OCI-LY7 (cell line): ENCODE data around the gene S100A7A. TPM values are rescaled to one million over a fixed set of nuclear protein-coding genes. Genes with fewer than 3 reads are reported as not detected.

ENCODE experiments used
- Bru-seq: library from RNA; stranded (reverse); fragments of 400-500 nt; gene quantifications from one replicate; lab custom pipeline; 2021; lab: Mats Ljungman, UMichigan
- BruChase-seq, 2 experiments: library from RNA; stranded (reverse); fragments of 400-500 nt; gene quantifications; one replicate each; lab custom pipeline; 2021; lab: Mats Ljungman, UMichigan
- BruUV-seq: library from RNA; stranded (reverse); fragments of 400-500 nt; replicated peaks from 2 replicates; lab custom pipeline; 2021; lab: Mats Ljungman, UMichigan
- CTCF ChIA-PET: fragments of 300-600 bp; sonication (Branson Sonifier 250); formaldehyde crosslinking; loops from one replicate; lab custom pipeline; 2022; ENCODE audit warnings: antibody characterized with exemption; ENCODE audit not compliant: unreplicated experiment; lab: Charles Lee
- POLR2A ChIA-PET: fragments of 300-600 bp; sonication (Branson Sonifier 250); formaldehyde crosslinking; loops from one replicate; lab custom pipeline; 2022; ENCODE audit warnings: antibody characterized with exemption; lab: Charles Lee
- DNase-seq: peaks from one replicate; pipeline ENCODE4 v3.0.0-alpha.2; 2015; ENCODE audit warnings: low spot score
- H2AFZ ChIP-seq: fragments of 200-600 bp; sonication (generic), shearing (Covaris generic); 2 replicates; pipeline ENCODE4 v1.6.1; 2014; ENCODE audit warnings: mild to moderate bottlenecking, antibody characterized with exemption, low read length, moderate library complexity
- H3K27ac ChIP-seq: fragments of 200-600 bp; sonication (generic); 2 replicates; pipeline ENCODE4 v1.5.1; 2014; ENCODE audit warnings: mixed run types, low read depth, mild to moderate bottlenecking, moderate library complexity, low read length, inconsistent platforms; ENCODE audit not compliant: poor library complexity, severe bottlenecking
- H3K36me3 ChIP-seq: fragments of 200-600 bp; sonication (generic); 2 replicates; pipeline ENCODE4 v1.6.1; 2014; ENCODE audit warnings: mild to moderate bottlenecking, antibody characterized with exemption, low read length, moderate library complexity, mixed read lengths; ENCODE audit not compliant: insufficient read depth
- H3K4me1 ChIP-seq: fragments of 200-600 bp; sonication (generic); 2 replicates; pipeline ENCODE4 v1.5.1; 2014; ENCODE audit warnings: mild to moderate bottlenecking, low read length; ENCODE audit not compliant: insufficient read depth, poor library complexity, severe bottlenecking
- H3K4me2 ChIP-seq: fragments of 200-600 bp; sonication (generic); 2 replicates; pipeline ENCODE4 v1.6.1; 2014; ENCODE audit warnings: mild to moderate bottlenecking, low read length
- H3K4me3 ChIP-seq: fragments of 200-600 bp; sonication (generic); 2 replicates; pipeline ENCODE4 v1.5.1; 2014; ENCODE audit warnings: mild to moderate bottlenecking, low read depth, low read length; ENCODE audit not compliant: poor library complexity, severe bottlenecking
- H3K79me2 ChIP-seq: fragments of 200-600 bp; sonication (generic); 2 replicates; pipeline ENCODE4 v1.6.1; 2016; ENCODE audit warnings: low read depth, mild to moderate bottlenecking, low read length, moderate library complexity, mixed read lengths; ENCODE audit not compliant: insufficient read depth
- H3K9me2 ChIP-seq: fragments of 200-600 bp; sonication (generic); 2 replicates; pipeline ENCODE4 v1.6.1; 2016; ENCODE audit warnings: mild to moderate bottlenecking, low read length, mixed read lengths; ENCODE audit not compliant: insufficient read depth
- H3K9me3 ChIP-seq: fragments of 200-600 bp; sonication (generic); 2 replicates; pipeline ENCODE4 v1.6.1; 2014; ENCODE audit warnings: mild to moderate bottlenecking, mixed run types, low read length, mixed read lengths
- H4K20me1 ChIP-seq: fragments of 200-600 bp; sonication (generic); 2 replicates; pipeline ENCODE4 v1.6.1; 2014; ENCODE audit warnings: mild to moderate bottlenecking, antibody characterized with exemption, low read length, moderate library complexity, mixed read lengths; ENCODE audit not compliant: insufficient read depth
- EZH2phosphoT487 ChIP-seq: fragments of 200-600 bp; sonication (generic); IDR thresholded peaks from 2 replicates; pipeline ENCODE4 v1.6.1; 2018; ENCODE audit warnings: low read depth, borderline replicate concordance, mild to moderate bottlenecking, mixed run types, antibody characterized with exemption, low read length, moderate library complexity, mixed read lengths
- intact Hi-C: fragments of 100-400 bp; cut with micrococcal nuclease; formaldehyde crosslinking; loops from one replicate; pipeline ENCODE4 v1.10.0; 2022; ENCODE audit not compliant: unreplicated experiment
- long read RNA-seq: library from polyadenylated mRNA; stranded (forward); transcript quantifications from one replicate; pipeline ENCODE4 v2.0.0, GENCODE V29; 2022
- total RNA-seq, 2 experiments: library from RNA; depleted of rRNA in 1 of 2; stranded (reverse); fragments of >200 nt in 1 of 2; shearing (Covaris generic) in 1 of 2; gene quantifications; 2 replicates each; pipeline ENCODE4 v1.2.3, GENCODE V29; 2014 to 2022
- TF ChIP-seq, protein P1 (sequence below): fragments of 200-600 bp; sonication (generic); conservative IDR thresholded peaks from 2 replicates; pipeline ENCODE4 v1.5.1; 2014; ENCODE audit warnings: mild to moderate bottlenecking, antibody characterized with exemption, low read length, moderate library complexity, mixed read lengths

The S100A7A gene
- not detected in 2 replicates for total RNA-seq (2014; rRNA removed; shearing (Covaris generic))
- total RNA-seq (2022), result not detected in 2 replicates
- Bru-seq, nascent RNA, result not detected
- not detected for BruChase-seq, experiment 1, labeled RNA remaining after a 6-hour chase
- not detected for BruChase-seq, experiment 2, labeled RNA remaining after a 2-hour chase
- long read RNA-seq, result 0 reads

DNA sequence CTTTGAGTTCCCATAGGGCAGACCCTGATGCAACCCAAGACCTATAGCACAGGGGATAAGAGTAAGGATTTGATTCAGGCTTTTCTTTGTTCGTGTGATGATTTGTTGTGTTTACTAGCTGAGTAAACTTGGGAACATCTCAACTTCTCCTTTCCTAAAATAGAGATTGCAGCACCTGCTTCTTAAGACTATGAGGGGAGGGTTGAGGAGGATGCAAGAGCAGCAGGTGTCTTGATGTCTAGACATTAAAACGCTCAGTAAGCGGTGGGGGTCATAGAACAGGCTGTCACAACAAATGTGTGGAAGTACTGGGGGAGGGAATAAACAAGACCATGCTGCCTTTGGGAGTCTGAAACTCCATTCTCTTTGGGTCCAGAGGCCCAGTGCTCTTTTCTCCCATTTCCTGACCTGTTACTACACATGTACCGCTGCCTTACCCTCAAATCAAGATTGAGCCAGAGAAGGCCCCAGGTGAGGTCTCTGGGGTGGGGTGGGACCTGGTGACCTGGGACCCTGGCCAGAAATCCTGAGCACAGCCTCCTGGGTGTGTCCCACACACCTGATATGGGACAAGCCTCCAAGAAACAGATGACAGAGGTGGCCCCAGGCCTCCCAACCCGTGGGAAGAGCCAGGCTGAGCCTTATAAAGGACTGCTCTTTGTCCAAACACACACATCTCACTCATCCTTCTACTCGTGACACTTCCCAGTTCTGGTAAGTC lies at the start of gene S100A7A:
Gene S100A7A (plus strand): TSS at position 671 of the 721 bp plus-strand sequence. CDS start 1,563 bp downstream, outside the sequence.
- ChIA-PET POLR2A (no interaction called here), CTCF (no interaction called here)
- DNase-seq, result no peak
- H3K79me2 ChIP-seq, result no peaks in the 10 kb centered on the region
- TF ChIP-seq EZH2phosphoT487, result no peak
- TF ChIP-seq, protein P1, sequence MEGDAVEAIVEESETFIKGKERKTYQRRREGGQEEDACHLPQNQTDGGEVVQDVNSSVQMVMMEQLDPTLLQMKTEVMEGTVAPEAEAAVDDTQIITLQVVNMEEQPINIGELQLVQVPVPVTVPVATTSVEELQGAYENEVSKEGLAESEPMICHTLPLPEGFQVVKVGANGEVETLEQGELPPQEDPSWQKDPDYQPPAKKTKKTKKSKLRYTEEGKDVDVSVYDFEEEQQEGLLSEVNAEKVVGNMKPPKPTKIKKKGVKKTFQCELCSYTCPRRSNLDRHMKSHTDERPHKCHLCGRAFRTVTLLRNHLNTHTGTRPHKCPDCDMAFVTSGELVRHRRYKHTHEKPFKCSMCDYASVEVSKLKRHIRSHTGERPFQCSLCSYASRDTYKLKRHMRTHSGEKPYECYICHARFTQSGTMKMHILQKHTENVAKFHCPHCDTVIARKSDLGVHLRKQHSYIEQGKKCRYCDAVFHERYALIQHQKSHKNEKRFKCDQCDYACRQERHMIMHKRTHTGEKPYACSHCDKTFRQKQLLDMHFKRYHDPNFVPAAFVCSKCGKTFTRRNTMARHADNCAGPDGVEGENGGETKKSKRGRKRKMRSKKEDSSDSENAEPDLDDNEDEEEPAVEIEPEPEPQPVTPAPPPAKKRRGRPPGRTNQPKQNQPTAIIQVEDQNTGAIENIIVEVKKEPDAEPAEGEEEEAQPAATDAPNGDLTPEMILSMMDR, result no peak
- no peaks in the 10 kb centered on the region for H3K9me3 ChIP-seq
- H3K4me3 ChIP-seq, result no peak within 1 kb of the TSS
- no peak within 1 kb of the TSS for H3K27ac ChIP-seq
- H4K20me1 ChIP-seq, result no peaks in the 10 kb centered on the region
- no peak within 1 kb of the TSS for H3K4me2 ChIP-seq
- no TSS peak for BruUV-seq
- intact Hi-C loops, result no loop called here
- no peaks in the 10 kb centered on the region for H3K36me3 ChIP-seq
- no peak within 1 kb of the TSS for H2AFZ ChIP-seq
- H3K9me2 ChIP-seq, result no peaks in the 10 kb centered on the region
- no peaks in the 10 kb centered on the region for H3K4me1 ChIP-seq

DNA sequence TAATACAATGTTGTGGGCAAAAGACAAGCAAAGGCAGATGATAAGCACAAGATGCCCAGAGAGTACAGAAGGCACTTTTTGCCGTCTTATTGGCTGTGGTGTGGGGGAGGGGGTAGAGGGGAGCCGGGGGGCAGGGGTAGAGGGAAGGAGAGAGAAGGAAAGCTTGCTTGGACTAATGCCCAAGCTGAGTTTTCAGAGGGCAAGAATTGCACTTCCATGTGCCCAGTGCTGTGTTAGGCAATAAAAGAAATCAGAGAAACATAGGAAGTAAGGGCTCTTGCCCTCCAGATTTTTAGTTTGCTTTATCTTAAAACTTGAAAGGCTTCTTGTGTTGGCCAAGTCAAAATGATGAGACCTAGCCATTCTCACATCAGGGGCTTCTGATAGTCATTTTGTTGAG lies 49.2 kb upstream of the S100A7A start:
- ChIA-PET POLR2A (no interaction called here), CTCF (no interaction called here)
- Histone ChIP-seq H3K9me3 (no peaks in the 10 kb centered on the region), H2AFZ (no peak overlapping the region), H3K79me2 (no peaks in the 10 kb centered on the region), H3K4me2 (no peak overlapping the region), H3K27ac (no peak overlapping the region), H3K36me3 (no peaks in the 10 kb centered on the region), H3K4me3 (no peak overlapping the region), H3K4me1 (no peaks in the 10 kb centered on the region), H4K20me1 (no peaks in the 10 kb centered on the region), H3K9me2 (no peaks in the 10 kb centered on the region)
- intact Hi-C loops, result no loop called here
- no TSS peak for BruUV-seq
- TF ChIP-seq, protein P1, result no peak
- no peak for TF ChIP-seq EZH2phosphoT487
- DNase-seq, result no peak

DNA sequence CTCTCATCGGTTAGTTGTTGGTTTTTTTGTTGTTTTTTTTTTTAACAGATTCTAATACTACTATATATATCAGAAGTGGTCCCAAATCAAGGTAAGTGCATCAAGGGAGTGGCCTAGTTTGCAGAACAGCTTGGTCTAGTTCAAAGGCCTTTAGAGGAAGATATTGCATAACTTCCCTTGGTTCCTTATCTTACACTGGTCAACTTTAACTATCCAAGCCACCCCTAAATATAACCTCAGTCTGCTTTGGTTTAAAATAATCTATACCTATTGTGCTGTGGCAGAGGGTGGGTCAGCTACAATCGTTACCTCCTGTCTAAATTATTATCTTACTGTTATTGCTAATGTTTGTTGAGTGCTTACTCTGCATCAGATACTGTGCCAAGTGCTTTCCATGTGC lies 47.8 kb upstream of the S100A7A start:
- Histone ChIP-seq H3K27ac (no peak overlapping the region), H3K4me2 (no peak overlapping the region), H3K9me2 (no peaks in the 10 kb centered on the region), H2AFZ (no peak overlapping the region), H3K79me2 (no peaks in the 10 kb centered on the region), H3K4me3 (no peak overlapping the region), H4K20me1 (no peaks in the 10 kb centered on the region), H3K9me3 (no peaks in the 10 kb centered on the region), H3K4me1 (no peaks in the 10 kb centered on the region), H3K36me3 (no peaks in the 10 kb centered on the region)
- no TSS peak for BruUV-seq
- intact Hi-C loops, result no loop called here
- DNase-seq, result no peak
- TF ChIP-seq EZH2phosphoT487, result no peak
- TF ChIP-seq, protein P1, result no peak
- ChIA-PET POLR2A (no interaction called here), CTCF (no interaction called here)
